Measurements from ENCODE around the gene PIEZO1. TPM values are rescaled to one million over a fixed set of nuclear protein-coding genes. Genes with fewer than 3 reads are reported as not detected.

Gene PIEZO1
- total and polyA plus RNA-seq, 9 of the 15 experiments (the other 6 are each of a cell fraction or from before 2014, with no cell fraction given): 3.6 to 432 (median 131) TPM

DNA sequence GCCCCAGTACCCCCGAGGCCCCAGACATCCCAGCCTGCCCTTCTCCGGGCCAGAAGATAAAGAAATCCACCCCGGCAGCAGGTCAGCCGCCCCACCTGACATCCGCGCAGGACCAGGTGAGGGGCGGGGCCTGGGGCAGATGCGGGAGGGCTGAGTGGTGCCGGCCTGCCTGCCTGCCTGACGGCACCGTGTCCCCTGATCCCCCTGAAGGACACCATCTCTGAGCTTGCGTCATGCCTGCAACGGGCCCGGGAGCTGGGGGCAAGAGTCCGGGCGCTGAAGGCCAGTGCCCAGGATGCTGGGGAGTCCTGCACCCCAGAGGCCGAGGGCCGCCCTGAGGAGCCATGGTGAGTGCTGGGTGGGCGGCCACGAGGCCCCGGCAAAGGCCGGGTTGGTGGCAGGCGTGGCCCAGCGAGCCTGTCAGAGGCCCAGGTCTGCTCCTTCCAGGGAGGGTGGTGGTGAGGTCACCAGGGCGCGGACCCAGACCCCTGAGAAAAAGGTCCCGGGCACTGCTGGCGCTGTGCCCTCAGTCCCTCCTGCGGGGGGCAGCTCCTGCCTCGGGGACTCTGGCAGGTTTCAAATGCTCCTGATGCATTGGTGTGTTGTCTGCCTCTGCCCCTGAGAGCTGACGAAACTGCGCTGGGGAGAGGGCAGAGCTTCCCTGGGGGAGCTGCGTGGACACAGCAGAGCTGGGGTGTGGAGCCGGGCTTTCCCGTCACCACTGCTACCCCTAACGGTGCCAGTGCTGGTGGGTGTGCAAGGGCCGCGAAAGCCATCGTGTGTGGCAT is 19.7 kb upstream of the PIEZO1 start (continued):
- no peak for TF ChIP-seq MAFG (tag; conservative IDR thresholded peaks at IDR 0.05)
- TF ChIP-seq NUFIP1 (IDR thresholded peaks at IDR 0.05; ENCODE audit: partially characterized antibody): no peak
- no peak for TF ChIP-seq FOXK2 (conservative IDR thresholded peaks at IDR 0.05 in 1 of 2, IDR thresholded peaks at IDR 0.05 in 1 of 2; ENCODE audit: low read depth in 2 of 2)
- no peak for TF ChIP-seq SAFB2 (IDR thresholded peaks at IDR 0.05; ENCODE audit: borderline replicate concordance, low read depth, low read length, severe bottlenecking)
- TF ChIP-seq RBBP5 (IDR thresholded peaks at IDR 0.05; ENCODE audit: borderline replicate concordance, insufficient read depth, low read length, poor library complexity, severe bottlenecking): no peak
- TF ChIP-seq, protein P1, sequence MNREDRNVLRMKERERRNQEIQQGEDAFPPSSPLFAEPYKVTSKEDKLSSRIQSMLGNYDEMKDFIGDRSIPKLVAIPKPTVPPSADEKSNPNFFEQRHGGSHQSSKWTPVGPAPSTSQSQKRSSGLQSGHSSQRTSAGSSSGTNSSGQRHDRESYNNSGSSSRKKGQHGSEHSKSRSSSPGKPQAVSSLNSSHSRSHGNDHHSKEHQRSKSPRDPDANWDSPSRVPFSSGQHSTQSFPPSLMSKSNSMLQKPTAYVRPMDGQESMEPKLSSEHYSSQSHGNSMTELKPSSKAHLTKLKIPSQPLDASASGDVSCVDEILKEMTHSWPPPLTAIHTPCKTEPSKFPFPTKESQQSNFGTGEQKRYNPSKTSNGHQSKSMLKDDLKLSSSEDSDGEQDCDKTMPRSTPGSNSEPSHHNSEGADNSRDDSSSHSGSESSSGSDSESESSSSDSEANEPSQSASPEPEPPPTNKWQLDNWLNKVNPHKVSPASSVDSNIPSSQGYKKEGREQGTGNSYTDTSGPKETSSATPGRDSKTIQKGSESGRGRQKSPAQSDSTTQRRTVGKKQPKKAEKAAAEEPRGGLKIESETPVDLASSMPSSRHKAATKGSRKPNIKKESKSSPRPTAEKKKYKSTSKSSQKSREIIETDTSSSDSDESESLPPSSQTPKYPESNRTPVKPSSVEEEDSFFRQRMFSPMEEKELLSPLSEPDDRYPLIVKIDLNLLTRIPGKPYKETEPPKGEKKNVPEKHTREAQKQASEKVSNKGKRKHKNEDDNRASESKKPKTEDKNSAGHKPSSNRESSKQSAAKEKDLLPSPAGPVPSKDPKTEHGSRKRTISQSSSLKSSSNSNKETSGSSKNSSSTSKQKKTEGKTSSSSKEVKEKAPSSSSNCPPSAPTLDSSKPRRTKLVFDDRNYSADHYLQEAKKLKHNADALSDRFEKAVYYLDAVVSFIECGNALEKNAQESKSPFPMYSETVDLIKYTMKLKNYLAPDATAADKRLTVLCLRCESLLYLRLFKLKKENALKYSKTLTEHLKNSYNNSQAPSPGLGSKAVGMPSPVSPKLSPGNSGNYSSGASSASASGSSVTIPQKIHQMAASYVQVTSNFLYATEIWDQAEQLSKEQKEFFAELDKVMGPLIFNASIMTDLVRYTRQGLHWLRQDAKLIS (CRISPR knock-in tag; IDR thresholded peaks at IDR 0.05): peak; percentile 89; the same call in 1 of the 2 replicates
- TF ChIP-seq, protein P2, sequence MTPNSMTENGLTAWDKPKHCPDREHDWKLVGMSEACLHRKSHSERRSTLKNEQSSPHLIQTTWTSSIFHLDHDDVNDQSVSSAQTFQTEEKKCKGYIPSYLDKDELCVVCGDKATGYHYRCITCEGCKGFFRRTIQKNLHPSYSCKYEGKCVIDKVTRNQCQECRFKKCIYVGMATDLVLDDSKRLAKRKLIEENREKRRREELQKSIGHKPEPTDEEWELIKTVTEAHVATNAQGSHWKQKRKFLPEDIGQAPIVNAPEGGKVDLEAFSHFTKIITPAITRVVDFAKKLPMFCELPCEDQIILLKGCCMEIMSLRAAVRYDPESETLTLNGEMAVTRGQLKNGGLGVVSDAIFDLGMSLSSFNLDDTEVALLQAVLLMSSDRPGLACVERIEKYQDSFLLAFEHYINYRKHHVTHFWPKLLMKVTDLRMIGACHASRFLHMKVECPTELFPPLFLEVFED (CRISPR knock-in tag; conservative IDR thresholded peaks at IDR 0.05): no peak
- TF ChIP-seq, protein P3, sequence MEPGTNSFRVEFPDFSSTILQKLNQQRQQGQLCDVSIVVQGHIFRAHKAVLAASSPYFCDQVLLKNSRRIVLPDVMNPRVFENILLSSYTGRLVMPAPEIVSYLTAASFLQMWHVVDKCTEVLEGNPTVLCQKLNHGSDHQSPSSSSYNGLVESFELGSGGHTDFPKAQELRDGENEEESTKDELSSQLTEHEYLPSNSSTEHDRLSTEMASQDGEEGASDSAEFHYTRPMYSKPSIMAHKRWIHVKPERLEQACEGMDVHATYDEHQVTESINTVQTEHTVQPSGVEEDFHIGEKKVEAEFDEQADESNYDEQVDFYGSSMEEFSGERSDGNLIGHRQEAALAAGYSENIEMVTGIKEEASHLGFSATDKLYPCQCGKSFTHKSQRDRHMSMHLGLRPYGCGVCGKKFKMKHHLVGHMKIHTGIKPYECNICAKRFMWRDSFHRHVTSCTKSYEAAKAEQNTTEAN (CRISPR knock-in tag; IDR thresholded peaks at IDR 0.05): no peak
- TF ChIP-seq, protein P4, sequence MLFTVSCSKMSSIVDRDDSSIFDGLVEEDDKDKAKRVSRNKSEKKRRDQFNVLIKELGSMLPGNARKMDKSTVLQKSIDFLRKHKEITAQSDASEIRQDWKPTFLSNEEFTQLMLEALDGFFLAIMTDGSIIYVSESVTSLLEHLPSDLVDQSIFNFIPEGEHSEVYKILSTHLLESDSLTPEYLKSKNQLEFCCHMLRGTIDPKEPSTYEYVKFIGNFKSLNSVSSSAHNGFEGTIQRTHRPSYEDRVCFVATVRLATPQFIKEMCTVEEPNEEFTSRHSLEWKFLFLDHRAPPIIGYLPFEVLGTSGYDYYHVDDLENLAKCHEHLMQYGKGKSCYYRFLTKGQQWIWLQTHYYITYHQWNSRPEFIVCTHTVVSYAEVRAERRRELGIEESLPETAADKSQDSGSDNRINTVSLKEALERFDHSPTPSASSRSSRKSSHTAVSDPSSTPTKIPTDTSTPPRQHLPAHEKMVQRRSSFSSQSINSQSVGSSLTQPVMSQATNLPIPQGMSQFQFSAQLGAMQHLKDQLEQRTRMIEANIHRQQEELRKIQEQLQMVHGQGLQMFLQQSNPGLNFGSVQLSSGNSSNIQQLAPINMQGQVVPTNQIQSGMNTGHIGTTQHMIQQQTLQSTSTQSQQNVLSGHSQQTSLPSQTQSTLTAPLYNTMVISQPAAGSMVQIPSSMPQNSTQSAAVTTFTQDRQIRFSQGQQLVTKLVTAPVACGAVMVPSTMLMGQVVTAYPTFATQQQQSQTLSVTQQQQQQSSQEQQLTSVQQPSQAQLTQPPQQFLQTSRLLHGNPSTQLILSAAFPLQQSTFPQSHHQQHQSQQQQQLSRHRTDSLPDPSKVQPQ (CRISPR knock-in tag; IDR thresholded peaks at IDR 0.05; ENCODE audit: borderline replicate concordance): no peak
- no peak for TF ChIP-seq BRCA1 (IDR thresholded peaks at IDR 0.05)
- no peak for TF ChIP-seq BRCA1 (CRISPR knock-in tag; IDR thresholded peaks at IDR 0.05)
- no peak for TF ChIP-seq POLR3G (IDR thresholded peaks at IDR 0.05; ENCODE audit: extremely low read depth, insufficient read length, insufficient replicate concordance)
- no peak for TF ChIP-seq FOXJ2 (tag; IDR thresholded peaks at IDR 0.05)
- no peak for TF ChIP-seq EHMT2 (IDR thresholded peaks at IDR 0.05)
- TF ChIP-seq FOSL1 (tag; conservative IDR thresholded peaks at IDR 0.05): no peak
- TF ChIP-seq E2F3 (CRISPR knock-in tag; IDR thresholded peaks at IDR 0.05): no peak
